Calu3 (cell line): ENCODE measurements around the gene TMEM132D. TPM values are rescaled to one million over a fixed set of nuclear protein-coding genes. Genes with fewer than 3 reads are reported as not detected.

Experiments used
- BruUV-seq: library from RNA; stranded (reverse); fragments of 400-500 nt; replicated peaks from 2 replicates; lab custom pipeline; 2021; lab: Mats Ljungman, UMichigan
- CTCF ChIA-PET: fragments of 300-600 bp; sonication (Branson Sonifier 250); formaldehyde crosslinking; loops from one replicate; lab custom pipeline; 2022; ENCODE audit warnings: antibody characterized with exemption; lab: Charles Lee
- DNase-seq: peaks from one replicate; pipeline ENCODE4 v3.0.0; 2022
- H3K27ac Mint-ChIP-seq: one replicate; pipeline ENCODE4 v1.8.0; 2022; ENCODE audit warnings: mixed read lengths; ENCODE audit not compliant: unreplicated experiment
- H3K27me3 Mint-ChIP-seq: one replicate; pipeline ENCODE4 v1.8.0; 2022; ENCODE audit warnings: mixed read lengths; ENCODE audit not compliant: unreplicated experiment
- H3K36me3 Mint-ChIP-seq: one replicate; pipeline ENCODE4 v1.8.0; 2022; ENCODE audit warnings: mild to moderate bottlenecking, moderate library complexity, mixed read lengths; ENCODE audit not compliant: insufficient read depth, unreplicated experiment
- H3K4me1 Mint-ChIP-seq: one replicate; pipeline ENCODE4 v1.8.0; 2022; ENCODE audit warnings: mild to moderate bottlenecking, low read depth, mixed read lengths; ENCODE audit not compliant: unreplicated experiment
- H3K4me3 Mint-ChIP-seq: one replicate; pipeline ENCODE4 v1.8.0; 2022; ENCODE audit warnings: mild to moderate bottlenecking, low read depth, moderate library complexity, mixed read lengths; ENCODE audit not compliant: unreplicated experiment
- H3K9me3 Mint-ChIP-seq: one replicate; pipeline ENCODE4 v1.8.0; 2022; ENCODE audit warnings: low read depth, mixed read lengths; ENCODE audit not compliant: unreplicated experiment
- CTCF ChIP-seq: fragments of 200-600 bp; IDR thresholded peaks from one replicate; pipeline ENCODE4 v1.8.0; 2022; ENCODE audit warnings: antibody characterized with exemption; ENCODE audit not compliant: unreplicated experiment
- intact Hi-C: fragments of 100-400 bp; cut with micrococcal nuclease; formaldehyde crosslinking; loops from one replicate; pipeline ENCODE4 v1.10.0; 2022; ENCODE audit not compliant: unreplicated experiment
- total RNA-seq: library from RNA; stranded (reverse); gene quantifications from 2 replicates; pipeline ENCODE4 v1.2.3, GENCODE V29; 2022

TMEM132D gene
- total RNA-seq, 1 experiment from 2014 or later = not detected

DNA sequence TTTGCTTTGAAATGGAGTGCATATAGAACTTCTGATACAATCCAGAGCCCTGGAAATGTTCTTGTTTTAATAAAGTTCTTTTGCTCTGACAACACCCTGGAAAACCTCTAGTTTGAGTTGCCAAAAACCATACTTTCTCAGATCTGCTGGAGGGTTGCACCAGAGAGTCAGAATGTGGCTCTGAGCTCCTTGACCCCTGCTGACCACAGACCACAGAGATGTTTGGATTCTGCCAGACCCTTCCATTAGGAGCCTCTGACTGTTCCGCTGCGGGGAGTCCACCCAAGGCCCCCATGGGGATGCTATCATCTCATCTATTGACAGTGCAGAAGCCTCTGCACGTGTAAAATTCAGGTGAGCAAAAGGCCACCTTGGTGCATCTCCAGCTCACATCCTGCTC lies 718.0 kb downstream of the TMEM132D start:
- CTCF ChIA-PET = no interaction called here
- intact Hi-C loops = no loop called here
- Mint-ChIP-seq H3K36me3 (no peaks in the 10 kb centered on the region), H3K27me3 (no peaks in the 10 kb centered on the region), H3K9me3 (peaks cover 15% of the 10 kb centered on the region), H3K4me1 (no peaks in the 10 kb centered on the region), H3K27ac (no peak overlapping the region), H3K4me3 (no peak overlapping the region)
- no TSS peak for BruUV-seq
- no peak for DNase-seq
- TF ChIP-seq CTCF = no peak

GRCh38 chr12:129184127-129184928 lies 719.5 kb downstream of the TMEM132D start:
- CTCF ChIA-PET = no interaction called here
- no peak for TF ChIP-seq CTCF
- no peak for DNase-seq
- intact Hi-C loops = no loop called here
- BruUV-seq = no TSS peak
- Mint-ChIP-seq H3K27ac (no peak overlapping the region), H3K4me3 (no peak overlapping the region), H3K4me1 (no peaks in the 10 kb centered on the region), H3K27me3 (no peaks in the 10 kb centered on the region), H3K9me3 (peaks cover 18% of the 10 kb centered on the region), H3K36me3 (no peaks in the 10 kb centered on the region)

DNA sequence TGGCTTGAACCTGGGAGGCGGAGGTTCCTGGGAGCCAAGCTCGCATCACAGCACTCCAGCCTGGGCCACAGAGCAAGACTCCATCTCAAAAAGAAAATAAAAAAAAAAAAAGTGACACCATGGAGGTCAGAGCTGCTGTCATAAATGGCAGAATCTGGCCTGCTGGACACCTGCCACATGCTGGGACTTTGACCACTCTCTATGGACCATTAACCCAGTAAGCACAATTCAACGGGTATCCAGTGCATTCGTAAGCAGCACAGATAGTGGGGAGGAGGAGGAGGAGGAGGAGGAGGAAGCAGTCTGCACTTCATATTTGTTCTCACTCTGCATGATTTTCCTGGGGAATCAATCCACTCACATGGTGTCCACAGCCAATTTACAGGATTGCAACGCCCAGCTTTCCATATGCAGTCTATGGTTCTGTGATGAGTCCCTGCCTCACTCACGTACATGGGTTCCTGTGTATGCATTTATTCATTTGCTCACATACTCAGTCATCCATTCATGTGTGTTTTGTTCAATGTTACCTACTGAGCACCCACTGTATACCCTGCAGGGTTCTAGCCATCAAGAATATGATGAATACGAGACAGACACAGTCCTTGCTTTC lies 723.8 kb downstream of the TMEM132D start:
- intact Hi-C loops = no loop called here
- TF ChIP-seq CTCF = no peak
- Mint-ChIP-seq H3K27ac (no peak overlapping the region), H3K4me3 (no peak overlapping the region), H3K27me3 (no peaks in the 10 kb centered on the region), H3K36me3 (no peaks in the 10 kb centered on the region), H3K4me1 (no peaks in the 10 kb centered on the region), H3K9me3 (peaks cover 13% of the 10 kb centered on the region)
- no TSS peak for BruUV-seq
- DNase-seq = no peak
- CTCF ChIA-PET = no interaction called here

DNA sequence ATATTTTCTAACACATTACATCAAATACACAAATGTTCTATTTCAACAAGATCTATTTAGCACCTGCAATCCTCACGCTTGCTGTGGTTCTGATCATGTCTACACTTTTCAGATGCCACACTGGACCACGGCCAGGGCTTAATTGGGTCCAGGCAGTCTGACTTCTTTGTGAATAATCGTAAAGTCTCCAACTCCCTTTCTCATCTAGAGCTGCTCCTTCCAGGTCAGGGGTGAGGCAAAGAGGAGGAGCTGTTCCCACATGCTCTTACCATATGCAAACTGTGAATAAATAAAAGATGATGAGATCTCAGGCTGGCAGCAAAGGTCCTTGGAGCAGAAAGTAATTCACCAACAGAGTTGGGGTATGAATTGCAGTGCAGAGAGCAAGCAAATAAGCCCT lies 733.9 kb downstream of the TMEM132D start:
- H3K9me3 Mint-ChIP-seq = peaks cover 7% of the 10 kb centered on the region
- no TSS peak for BruUV-seq
- CTCF ChIA-PET = no interaction called here

More for the DNA sequence above, 733.9 kb downstream of the TMEM132D start:
- Mint-ChIP-seq H3K36me3 (no peaks in the 10 kb centered on the region), H3K27me3 (no peaks in the 10 kb centered on the region), H3K4me3 (no peak overlapping the region), H3K27ac (no peak overlapping the region), H3K4me1 (no peaks in the 10 kb centered on the region)
- DNase-seq = no peak
- intact Hi-C loops = no loop called here
- TF ChIP-seq CTCF = no peak
